ENCODE measurements around the gene LMO1.

DNA sequence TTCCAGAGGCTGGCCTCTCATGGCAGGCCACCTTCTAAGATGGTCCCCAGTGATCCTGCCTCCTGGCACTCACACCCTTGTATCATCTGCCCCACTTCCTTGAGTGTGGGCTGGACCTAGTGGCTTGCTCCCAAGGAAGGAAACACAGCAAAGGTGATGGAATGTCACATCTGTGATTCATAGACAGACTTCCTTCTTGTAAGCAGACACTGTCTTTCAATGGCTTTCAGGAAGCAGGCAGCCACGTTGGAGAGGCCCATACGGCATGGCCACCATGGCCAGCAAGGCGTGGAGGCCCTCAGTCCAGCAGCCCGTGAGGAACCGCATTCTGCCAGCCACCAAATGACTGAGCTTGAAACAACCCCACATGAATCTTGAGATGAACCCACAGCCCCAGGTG, 11.3 kb downstream of the LMO1 start:
- TF ChIP-seq, protein P1, sequence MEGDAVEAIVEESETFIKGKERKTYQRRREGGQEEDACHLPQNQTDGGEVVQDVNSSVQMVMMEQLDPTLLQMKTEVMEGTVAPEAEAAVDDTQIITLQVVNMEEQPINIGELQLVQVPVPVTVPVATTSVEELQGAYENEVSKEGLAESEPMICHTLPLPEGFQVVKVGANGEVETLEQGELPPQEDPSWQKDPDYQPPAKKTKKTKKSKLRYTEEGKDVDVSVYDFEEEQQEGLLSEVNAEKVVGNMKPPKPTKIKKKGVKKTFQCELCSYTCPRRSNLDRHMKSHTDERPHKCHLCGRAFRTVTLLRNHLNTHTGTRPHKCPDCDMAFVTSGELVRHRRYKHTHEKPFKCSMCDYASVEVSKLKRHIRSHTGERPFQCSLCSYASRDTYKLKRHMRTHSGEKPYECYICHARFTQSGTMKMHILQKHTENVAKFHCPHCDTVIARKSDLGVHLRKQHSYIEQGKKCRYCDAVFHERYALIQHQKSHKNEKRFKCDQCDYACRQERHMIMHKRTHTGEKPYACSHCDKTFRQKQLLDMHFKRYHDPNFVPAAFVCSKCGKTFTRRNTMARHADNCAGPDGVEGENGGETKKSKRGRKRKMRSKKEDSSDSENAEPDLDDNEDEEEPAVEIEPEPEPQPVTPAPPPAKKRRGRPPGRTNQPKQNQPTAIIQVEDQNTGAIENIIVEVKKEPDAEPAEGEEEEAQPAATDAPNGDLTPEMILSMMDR (conservative IDR thresholded peaks at IDR 0.05; ENCODE audit: low read length): no peak
- TF ChIP-seq EZH2phosphoT487 (IDR thresholded peaks at IDR 0.05; ENCODE audit: borderline replicate concordance): no peak

All from Loucy (cell line).